ENCODE results near the gene ICE1.
"Not testable (repeated sequence)": the region's sequence is repeated elsewhere in the genome, so short reads cannot be mapped to it uniquely, and the experiment has no call there.

The ICE1 gene

DNA sequence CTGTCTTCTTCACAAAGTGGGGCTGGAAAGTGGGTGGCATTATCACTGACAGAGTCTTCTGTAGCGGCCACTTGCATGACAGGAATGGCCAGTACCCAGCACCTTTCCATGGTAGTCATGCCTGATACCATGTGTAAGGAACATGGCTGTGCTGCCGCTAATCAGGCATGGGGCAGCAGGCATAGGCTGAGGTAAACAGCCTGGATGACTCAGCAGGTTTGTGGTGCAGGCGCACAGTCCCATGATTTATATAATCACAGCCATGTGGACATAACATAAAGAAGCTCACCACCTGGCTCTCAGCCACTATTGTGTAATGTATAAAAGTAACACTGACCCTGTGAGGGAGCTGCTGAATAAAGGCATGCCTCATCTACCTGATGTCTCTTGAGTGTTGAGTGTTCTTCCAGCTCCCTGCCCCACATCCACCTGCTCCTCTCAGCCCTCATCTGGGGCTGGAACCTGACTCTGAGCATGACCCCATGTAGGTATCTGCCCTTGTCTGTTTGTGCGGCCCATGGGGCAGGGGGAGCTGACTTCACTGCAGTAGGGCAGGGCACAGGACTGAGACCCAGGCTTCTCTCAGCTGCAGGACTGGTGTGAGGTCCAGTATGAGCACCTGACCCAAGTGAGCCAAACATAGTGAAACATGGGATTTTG is 13.2 kb upstream of the ICE1 start:
- Histone ChIP-seq H3K27ac (replicated peaks) (no peak overlapping the region), H3K27me3 (ENCODE audit: insufficient read depth, poor library complexity, severe bottlenecking) (no peaks in the 10 kb centered on the region), H3K4me3 (replicated peaks; ENCODE audit: insufficient read depth, low read length) (no peak overlapping the region)
- TF ChIP-seq POLR2AphosphoS5 (IDR thresholded peaks at IDR 0.05; ENCODE audit: low read depth) (no peak), GABPA (IDR thresholded peaks at IDR 0.05; ENCODE audit: low read depth) (no peak), SPI1 (IDR thresholded peaks at IDR 0.05; ENCODE audit: borderline replicate concordance, low read depth) (no peak)
- TF ChIP-seq, protein P1, sequence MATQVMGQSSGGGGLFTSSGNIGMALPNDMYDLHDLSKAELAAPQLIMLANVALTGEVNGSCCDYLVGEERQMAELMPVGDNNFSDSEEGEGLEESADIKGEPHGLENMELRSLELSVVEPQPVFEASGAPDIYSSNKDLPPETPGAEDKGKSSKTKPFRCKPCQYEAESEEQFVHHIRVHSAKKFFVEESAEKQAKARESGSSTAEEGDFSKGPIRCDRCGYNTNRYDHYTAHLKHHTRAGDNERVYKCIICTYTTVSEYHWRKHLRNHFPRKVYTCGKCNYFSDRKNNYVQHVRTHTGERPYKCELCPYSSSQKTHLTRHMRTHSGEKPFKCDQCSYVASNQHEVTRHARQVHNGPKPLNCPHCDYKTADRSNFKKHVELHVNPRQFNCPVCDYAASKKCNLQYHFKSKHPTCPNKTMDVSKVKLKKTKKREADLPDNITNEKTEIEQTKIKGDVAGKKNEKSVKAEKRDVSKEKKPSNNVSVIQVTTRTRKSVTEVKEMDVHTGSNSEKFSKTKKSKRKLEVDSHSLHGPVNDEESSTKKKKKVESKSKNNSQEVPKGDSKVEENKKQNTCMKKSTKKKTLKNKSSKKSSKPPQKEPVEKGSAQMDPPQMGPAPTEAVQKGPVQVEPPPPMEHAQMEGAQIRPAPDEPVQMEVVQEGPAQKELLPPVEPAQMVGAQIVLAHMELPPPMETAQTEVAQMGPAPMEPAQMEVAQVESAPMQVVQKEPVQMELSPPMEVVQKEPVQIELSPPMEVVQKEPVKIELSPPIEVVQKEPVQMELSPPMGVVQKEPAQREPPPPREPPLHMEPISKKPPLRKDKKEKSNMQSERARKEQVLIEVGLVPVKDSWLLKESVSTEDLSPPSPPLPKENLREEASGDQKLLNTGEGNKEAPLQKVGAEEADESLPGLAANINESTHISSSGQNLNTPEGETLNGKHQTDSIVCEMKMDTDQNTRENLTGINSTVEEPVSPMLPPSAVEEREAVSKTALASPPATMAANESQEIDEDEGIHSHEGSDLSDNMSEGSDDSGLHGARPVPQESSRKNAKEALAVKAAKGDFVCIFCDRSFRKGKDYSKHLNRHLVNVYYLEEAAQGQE (IDR thresholded peaks at IDR 0.05; ENCODE audit: insufficient replicate concordance, low read depth), result no peak
- TF ChIP-seq, protein P2, sequence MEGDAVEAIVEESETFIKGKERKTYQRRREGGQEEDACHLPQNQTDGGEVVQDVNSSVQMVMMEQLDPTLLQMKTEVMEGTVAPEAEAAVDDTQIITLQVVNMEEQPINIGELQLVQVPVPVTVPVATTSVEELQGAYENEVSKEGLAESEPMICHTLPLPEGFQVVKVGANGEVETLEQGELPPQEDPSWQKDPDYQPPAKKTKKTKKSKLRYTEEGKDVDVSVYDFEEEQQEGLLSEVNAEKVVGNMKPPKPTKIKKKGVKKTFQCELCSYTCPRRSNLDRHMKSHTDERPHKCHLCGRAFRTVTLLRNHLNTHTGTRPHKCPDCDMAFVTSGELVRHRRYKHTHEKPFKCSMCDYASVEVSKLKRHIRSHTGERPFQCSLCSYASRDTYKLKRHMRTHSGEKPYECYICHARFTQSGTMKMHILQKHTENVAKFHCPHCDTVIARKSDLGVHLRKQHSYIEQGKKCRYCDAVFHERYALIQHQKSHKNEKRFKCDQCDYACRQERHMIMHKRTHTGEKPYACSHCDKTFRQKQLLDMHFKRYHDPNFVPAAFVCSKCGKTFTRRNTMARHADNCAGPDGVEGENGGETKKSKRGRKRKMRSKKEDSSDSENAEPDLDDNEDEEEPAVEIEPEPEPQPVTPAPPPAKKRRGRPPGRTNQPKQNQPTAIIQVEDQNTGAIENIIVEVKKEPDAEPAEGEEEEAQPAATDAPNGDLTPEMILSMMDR (IDR thresholded peaks at IDR 0.05; ENCODE audit: insufficient read depth, low read length), result no peak
- DNase-seq (ENCODE audit: low read depth in 1 of 2, low spot score in 1 of 2), result no peak

DNA sequence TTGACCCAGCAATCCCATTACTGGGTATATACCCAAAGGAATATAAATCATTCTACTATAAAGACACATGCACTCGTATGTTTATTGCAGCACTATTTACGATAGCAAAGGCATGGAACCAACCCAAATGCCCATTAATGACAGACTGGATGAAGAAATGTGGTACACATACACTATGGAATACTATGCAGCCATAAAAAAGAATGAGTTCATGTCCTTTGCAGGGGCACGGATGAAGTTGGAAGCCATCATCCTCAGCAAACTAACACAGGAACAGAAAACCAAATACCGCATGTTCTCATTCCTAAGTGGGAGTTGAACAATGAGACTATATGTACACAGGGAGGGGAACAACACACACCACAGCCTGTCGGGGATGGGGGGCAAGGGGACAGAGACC is 8.6 kb upstream of the ICE1 start:
- H3K4me3 ChIP-seq (replicated peaks; ENCODE audit: insufficient read depth, low read length); DNase-seq (ENCODE audit: low read depth in 1 of 2, low spot score in 1 of 2); H3K27ac ChIP-seq (replicated peaks); H3K27me3 ChIP-seq (ENCODE audit: insufficient read depth, poor library complexity, severe bottlenecking): not testable (repeated sequence)

DNA sequence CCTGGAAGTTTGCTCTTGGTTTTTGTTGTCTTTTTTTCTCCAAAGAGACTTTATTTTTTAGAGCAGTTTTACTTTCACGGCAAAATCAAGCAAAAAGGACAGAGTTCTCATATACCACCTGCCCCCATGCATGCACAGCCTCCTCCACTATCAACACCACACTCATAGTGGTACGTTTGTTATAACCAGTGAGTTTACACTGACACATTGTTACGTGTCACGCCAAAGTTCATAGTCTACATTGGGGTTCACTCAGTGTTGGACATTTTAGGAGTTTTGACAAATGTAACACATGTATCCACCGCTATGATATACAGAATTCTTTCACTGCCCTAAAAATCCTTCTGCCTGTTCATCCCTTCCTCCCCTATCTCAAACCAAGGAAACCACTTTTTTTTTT is 7.5 kb upstream of the ICE1 start:
- Histone ChIP-seq H3K27me3 (ENCODE audit: insufficient read depth, poor library complexity, severe bottlenecking) (no peaks in the 10 kb centered on the region), H3K4me3 (replicated peaks; ENCODE audit: insufficient read depth, low read length) (no peak overlapping the region), H3K27ac (replicated peaks) (no peak overlapping the region)
- DNase-seq (ENCODE audit: low read depth in 1 of 2, low spot score in 1 of 2), result no peak
- no peak for TF ChIP-seq SPI1 (IDR thresholded peaks at IDR 0.05; ENCODE audit: borderline replicate concordance, low read depth)

DNA sequence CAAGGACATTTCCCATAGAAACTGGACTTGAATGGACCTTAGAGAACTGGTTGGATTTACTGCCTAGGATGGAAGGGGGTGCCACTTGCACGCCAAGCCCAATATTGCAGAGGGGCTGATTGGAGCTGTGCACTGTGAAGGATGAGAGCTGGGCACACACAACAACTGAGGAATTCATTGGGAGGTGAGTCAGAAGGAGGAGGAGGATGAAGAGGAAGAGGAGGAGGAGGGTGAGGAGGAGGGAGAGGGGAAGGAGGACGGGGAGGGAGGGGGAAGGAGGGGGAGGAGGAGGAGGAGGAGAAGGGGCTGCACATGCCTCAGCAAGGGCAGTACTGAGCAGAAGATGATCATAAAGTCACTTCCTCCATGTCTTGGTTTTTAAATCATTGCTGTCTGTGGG is 5.7 kb upstream of the ICE1 start:
- TF ChIP-seq GABPA (IDR thresholded peaks at IDR 0.05; ENCODE audit: low read depth) (no peak), SPI1 (IDR thresholded peaks at IDR 0.05; ENCODE audit: borderline replicate concordance, low read depth) (no peak), POLR2AphosphoS5 (IDR thresholded peaks at IDR 0.05; ENCODE audit: low read depth) (no peak)
- TF ChIP-seq, protein P1 (IDR thresholded peaks at IDR 0.05; ENCODE audit: insufficient replicate concordance, low read depth), result no peak
- TF ChIP-seq, protein P2 (IDR thresholded peaks at IDR 0.05; ENCODE audit: insufficient read depth, low read length), result no peak
- Histone ChIP-seq H3K27ac (replicated peaks) (no peak overlapping the region), H3K27me3 (ENCODE audit: insufficient read depth, poor library complexity, severe bottlenecking) (no peaks in the 10 kb centered on the region), H3K4me3 (replicated peaks; ENCODE audit: insufficient read depth, low read length) (no peak overlapping the region)
- DNase-seq (ENCODE audit: low read depth in 1 of 2, low spot score in 1 of 2), result no peak

DNA sequence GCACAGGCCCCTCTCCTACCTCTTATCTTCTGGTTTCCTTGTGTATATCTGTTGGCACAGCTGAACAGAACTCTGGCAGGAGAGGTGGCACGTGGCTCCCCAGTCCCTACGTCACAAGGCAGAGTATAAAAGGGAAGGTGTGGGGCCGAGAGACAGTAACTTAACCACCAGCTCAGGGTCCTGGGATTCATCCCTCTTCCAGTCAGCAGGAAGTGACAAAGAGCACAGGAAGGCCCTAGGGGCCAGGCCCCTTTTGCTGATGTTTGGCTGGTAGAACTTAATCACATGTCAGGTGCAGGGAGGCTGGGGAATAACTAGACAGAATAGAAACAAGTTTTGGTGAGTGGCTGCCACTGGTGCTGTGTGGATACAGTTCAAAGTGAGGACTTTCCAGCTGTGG is 4.5 kb upstream of the ICE1 start:
- TF ChIP-seq POLR2AphosphoS5 (IDR thresholded peaks at IDR 0.05; ENCODE audit: low read depth) (no peak), SPI1 (IDR thresholded peaks at IDR 0.05; ENCODE audit: borderline replicate concordance, low read depth) (no peak), GABPA (IDR thresholded peaks at IDR 0.05; ENCODE audit: low read depth) (no peak)
- TF ChIP-seq, protein P2 (IDR thresholded peaks at IDR 0.05; ENCODE audit: insufficient read depth, low read length), result no peak
- TF ChIP-seq, protein P1 (IDR thresholded peaks at IDR 0.05; ENCODE audit: insufficient replicate concordance, low read depth), result no peak
- H3K27me3 ChIP-seq (ENCODE audit: insufficient read depth, poor library complexity, severe bottlenecking), result no peaks in the 10 kb centered on the region
- no peak for DNase-seq (ENCODE audit: low read depth in 1 of 2, low spot score in 1 of 2)
- no peak overlapping the region for H3K4me3 ChIP-seq (replicated peaks; ENCODE audit: insufficient read depth, low read length)
- H3K27ac ChIP-seq (replicated peaks), result no peak overlapping the region

Measured in HL-60 (cell line).